Panc1 (cell line): ENCODE results near the gene VEGFA. TPM values are rescaled to one million over a fixed set of nuclear protein-coding genes. Genes with fewer than 3 reads are reported as not detected.

Experiments
- ATAC-seq: fragments of 200-7000 bp; cut with Tn5 transposase; 2 replicates; pipeline ENCODE4 v1.9.1; 2020; ENCODE audit warnings: mild to moderate bottlenecking, moderate library complexity
- BruUV-seq: library from RNA; stranded (reverse); fragments of 400-500 nt; replicated peaks from 2 replicates; lab custom pipeline; 2021; lab: Mats Ljungman, UMichigan
- CTCF ChIA-PET: fragments of 300-600 bp; sonication (Branson Sonifier 250); formaldehyde crosslinking; loops from one replicate; lab custom pipeline; 2022; ENCODE audit warnings: antibody characterized with exemption; lab: Charles Lee
- POLR2A ChIA-PET: fragments of 300-600 bp; sonication (Branson Sonifier 250); formaldehyde crosslinking; loops from one replicate; lab custom pipeline; 2022; ENCODE audit warnings: antibody characterized with exemption; lab: Charles Lee
- DNase-seq: peaks from one replicate; pipeline ENCODE4 v3.0.0-alpha.2; 2010; ENCODE audit warnings: low read depth, low spot score
- H3K27ac ChIP-seq: 2 replicates; pipeline ENCODE4 v1.5.1; 2011; ENCODE audit warnings: mild to moderate bottlenecking, low read length, inconsistent platforms
- H3K27me3 ChIP-seq: fragments of 200-500 bp; sonication (Bioruptor generic); 2 replicates; pipeline ENCODE4 v1.6.0; 2014; ENCODE audit warnings: low read length, inconsistent platforms; ENCODE audit not compliant: control insufficient read depth, insufficient read depth
- H3K36me3 ChIP-seq: fragments of 200-500 bp; sonication (Bioruptor generic); 2 replicates; pipeline ENCODE4 v1.5.1; 2014; ENCODE audit warnings: inconsistent platforms, mild to moderate bottlenecking, low read length, moderate library complexity; ENCODE audit not compliant: control insufficient read depth, insufficient read depth
- H3K4me1 ChIP-seq: 2 replicates; pipeline ENCODE4 v1.5.1; 2011; ENCODE audit warnings: inconsistent platforms, mild to moderate bottlenecking, low read length, moderate library complexity; ENCODE audit not compliant: control insufficient read depth, insufficient read depth
- H3K4me3 ChIP-seq, 2 experiments: 2 replicates each; pipeline ENCODE4 v1.5.1; 2011 to 2012; ENCODE audit warnings: low read depth in 2 of 2, low read length in 2 of 2, mild to moderate bottlenecking in 2 of 2, inconsistent platforms in 1 of 2, moderate library complexity in 1 of 2
- H3K9me3 ChIP-seq: fragments of 200-500 bp; sonication (Bioruptor generic); 2 replicates; pipeline ENCODE4 v1.5.1; 2014; ENCODE audit warnings: low read depth, mild to moderate bottlenecking, inconsistent platforms, low read length, moderate library complexity; ENCODE audit not compliant: control insufficient read depth, insufficient read depth
- POLR2AphosphoS5 ChIP-seq: IDR thresholded peaks from 2 replicates; pipeline ENCODE4 v1.6.1; 2012; ENCODE audit warnings: mild to moderate bottlenecking, low read depth, low read length, moderate library complexity
- REST ChIP-seq, 2 experiments: IDR thresholded peaks; 2 replicates each; pipeline ENCODE4 v1.6.1; 2011 to 2012; ENCODE audit warnings: low read depth in 2 of 2, control low read depth in 1 of 2, low read length in 1 of 2, mild to moderate bottlenecking in 1 of 2, moderate library complexity in 1 of 2; ENCODE audit not compliant: insufficient read depth in 1 of 2
- SIN3A ChIP-seq: IDR thresholded peaks from 2 replicates; pipeline ENCODE4 v1.6.1; 2012; ENCODE audit warnings: low read depth, mild to moderate bottlenecking, low read length, moderate library complexity, borderline replicate concordance; ENCODE audit not compliant: insufficient read depth
- TCF7L2 ChIP-seq: IDR thresholded peaks from 2 replicates; pipeline ENCODE4 v1.6.1; 2011; ENCODE audit warnings: mild to moderate bottlenecking, low read depth, low read length, inconsistent platforms
- in situ Hi-C: cut with HindIII; loops from 2 replicates; pipeline ENCODE4 v1.10.0; 2016; ENCODE audit warnings: low sequenced_read_pairs, low pct_unique_long_range_greater_than_20kb
- intact Hi-C: fragments of 100-400 bp; cut with micrococcal nuclease; formaldehyde crosslinking; loops from one replicate; pipeline ENCODE4 v1.10.0; 2022; ENCODE audit not compliant: unreplicated experiment
- total RNA-seq: library from RNA; stranded (reverse); gene quantifications from one replicate; pipeline ENCODE4 v1.2.1, GENCODE V29; 2021; ENCODE audit not compliant: unreplicated experiment
- TF ChIP-seq, protein P1 (sequence below): fragments of 450-650 bp; IDR thresholded peaks from 2 replicates; pipeline ENCODE4 v1.5.1; 2017; ENCODE audit warnings: mild to moderate bottlenecking

Gene VEGFA
- total RNA-seq, 1 experiment from 2014 or later: 98.7 TPM

- TF ChIP-seq SIN3A (no peak), TCF7L2 (no peak), POLR2AphosphoS5 (no peak), REST (IDR thresholded peaks at IDR 0.05; ENCODE audit: insufficient read depth in 1 of 2, low read depth in 2 of 2, low read length in 1 of 2) (no peak)
- TF ChIP-seq, protein P1, sequence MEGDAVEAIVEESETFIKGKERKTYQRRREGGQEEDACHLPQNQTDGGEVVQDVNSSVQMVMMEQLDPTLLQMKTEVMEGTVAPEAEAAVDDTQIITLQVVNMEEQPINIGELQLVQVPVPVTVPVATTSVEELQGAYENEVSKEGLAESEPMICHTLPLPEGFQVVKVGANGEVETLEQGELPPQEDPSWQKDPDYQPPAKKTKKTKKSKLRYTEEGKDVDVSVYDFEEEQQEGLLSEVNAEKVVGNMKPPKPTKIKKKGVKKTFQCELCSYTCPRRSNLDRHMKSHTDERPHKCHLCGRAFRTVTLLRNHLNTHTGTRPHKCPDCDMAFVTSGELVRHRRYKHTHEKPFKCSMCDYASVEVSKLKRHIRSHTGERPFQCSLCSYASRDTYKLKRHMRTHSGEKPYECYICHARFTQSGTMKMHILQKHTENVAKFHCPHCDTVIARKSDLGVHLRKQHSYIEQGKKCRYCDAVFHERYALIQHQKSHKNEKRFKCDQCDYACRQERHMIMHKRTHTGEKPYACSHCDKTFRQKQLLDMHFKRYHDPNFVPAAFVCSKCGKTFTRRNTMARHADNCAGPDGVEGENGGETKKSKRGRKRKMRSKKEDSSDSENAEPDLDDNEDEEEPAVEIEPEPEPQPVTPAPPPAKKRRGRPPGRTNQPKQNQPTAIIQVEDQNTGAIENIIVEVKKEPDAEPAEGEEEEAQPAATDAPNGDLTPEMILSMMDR: no peak
- CTCF ChIA-PET: interaction anchor here (1.0 kb wide), 1 partner anchor 289 kb away, joined by 3 read pairs; no protein-coding TSS in a partner anchor
Observed at GRCh38 chr6:43776115-43776798, 6.2 kb downstream of the VEGFA start.

GRCh38 chr6:43776799-43777776 lies 7.1 kb downstream of the VEGFA start:
- Histone ChIP-seq H3K4me3 (no peak overlapping the region), H3K27me3 (no peaks in the 10 kb centered on the region), H3K4me1 (peaks cover 39% of the 10 kb centered on the region), H3K27ac (no peak overlapping the region), H3K36me3 (peaks cover 7% of the 10 kb centered on the region), H3K9me3 (no peaks in the 10 kb centered on the region)
- no TSS peak for BruUV-seq
- POLR2A ChIA-PET: no interaction called here
- no peak for DNase-seq
- intact Hi-C loops: no loop called here
- TF ChIP-seq POLR2AphosphoS5 (no peak), REST (IDR thresholded peaks at IDR 0.05; ENCODE audit: insufficient read depth in 1 of 2, low read depth in 2 of 2, low read length in 1 of 2) (no peak), SIN3A (no peak), TCF7L2 (no peak)
- TF ChIP-seq, protein P1: no peak
- CTCF ChIA-PET: interaction anchor here (1.0 kb wide), 1 partner anchor 288 kb away, joined by 3 read pairs; no protein-coding TSS in a partner anchor
- ATAC-seq: no peak
- in situ Hi-C loops: no loop called here

More at GRCh38 chr6:43776115-43776798, 6.2 kb downstream of the VEGFA start:
- BruUV-seq: no TSS peak
- in situ Hi-C loops (no loop called here), intact Hi-C loops (no loop called here)
- no peak for DNase-seq
- peaks cover 7% of the 10 kb centered on the region for H3K36me3 ChIP-seq
- peaks cover 39% of the 10 kb centered on the region for H3K4me1 ChIP-seq
- H3K4me3 ChIP-seq: peak overlapping the region in 1 of 2 experiments; percentile 11; a peak in 1 of 4 replicates
- ATAC-seq: no peak
- H3K9me3 ChIP-seq: no peaks in the 10 kb centered on the region
- H3K27me3 ChIP-seq: no peaks in the 10 kb centered on the region
- no peak overlapping the region for H3K27ac ChIP-seq
- POLR2A ChIA-PET: no interaction called here
